ENCODE results near the gene TCF15.
"Not testable (repeated sequence)": the region's sequence is repeated elsewhere in the genome, so short reads cannot be mapped to it uniquely, and the experiment has no call there.

TCF15 gene

DNA sequence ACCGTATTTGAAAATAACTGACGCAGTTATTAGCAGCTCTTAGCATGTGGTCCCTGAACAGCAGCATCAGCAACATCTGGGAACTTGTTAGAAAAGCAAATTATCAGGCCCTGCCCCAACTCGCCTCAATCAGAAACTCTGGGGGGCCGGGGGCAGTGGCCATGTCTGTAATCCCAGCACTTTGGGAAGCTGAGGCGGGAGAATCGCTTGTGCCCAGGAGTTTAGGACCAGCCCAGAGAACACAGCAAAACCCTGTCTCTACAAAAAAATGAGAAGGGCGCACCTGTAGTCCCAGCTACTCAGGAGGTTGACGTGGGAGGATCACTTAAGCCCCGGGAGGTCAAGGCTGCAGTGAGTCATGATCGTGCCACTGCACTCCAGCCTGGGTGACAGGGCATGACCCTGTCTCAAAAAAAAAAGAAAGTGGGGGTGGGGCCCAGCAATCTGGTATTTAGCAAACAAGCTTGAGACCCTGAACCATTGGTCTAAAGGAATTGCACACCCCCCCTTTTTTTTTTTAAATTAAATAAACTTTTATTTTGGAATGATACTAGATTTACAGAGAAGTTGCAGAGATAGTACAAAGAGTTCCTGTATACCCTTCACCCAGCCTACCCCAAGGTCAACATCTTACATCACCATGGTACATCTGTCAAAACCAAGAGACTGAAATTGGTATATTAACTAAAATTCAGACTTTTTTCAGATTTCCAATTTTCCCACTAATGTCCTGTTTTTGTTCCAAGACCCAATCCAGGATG is 36.2 kb upstream of the TCF15 start:
- no peak for ATAC-seq
- H3K27ac Mint-ChIP-seq = no peak overlapping the region
- H3K9me3 Mint-ChIP-seq = no peaks in the 10 kb centered on the region
- peaks cover 37% of the 10 kb centered on the region for H3K36me3 Mint-ChIP-seq
- H3K4me1 Mint-ChIP-seq = peaks cover 29% of the 10 kb centered on the region
- no peak overlapping the region for H3K4me3 Mint-ChIP-seq
- DNase-seq (ENCODE audit: low spot score in 2 of 2) = no peak

DNA sequence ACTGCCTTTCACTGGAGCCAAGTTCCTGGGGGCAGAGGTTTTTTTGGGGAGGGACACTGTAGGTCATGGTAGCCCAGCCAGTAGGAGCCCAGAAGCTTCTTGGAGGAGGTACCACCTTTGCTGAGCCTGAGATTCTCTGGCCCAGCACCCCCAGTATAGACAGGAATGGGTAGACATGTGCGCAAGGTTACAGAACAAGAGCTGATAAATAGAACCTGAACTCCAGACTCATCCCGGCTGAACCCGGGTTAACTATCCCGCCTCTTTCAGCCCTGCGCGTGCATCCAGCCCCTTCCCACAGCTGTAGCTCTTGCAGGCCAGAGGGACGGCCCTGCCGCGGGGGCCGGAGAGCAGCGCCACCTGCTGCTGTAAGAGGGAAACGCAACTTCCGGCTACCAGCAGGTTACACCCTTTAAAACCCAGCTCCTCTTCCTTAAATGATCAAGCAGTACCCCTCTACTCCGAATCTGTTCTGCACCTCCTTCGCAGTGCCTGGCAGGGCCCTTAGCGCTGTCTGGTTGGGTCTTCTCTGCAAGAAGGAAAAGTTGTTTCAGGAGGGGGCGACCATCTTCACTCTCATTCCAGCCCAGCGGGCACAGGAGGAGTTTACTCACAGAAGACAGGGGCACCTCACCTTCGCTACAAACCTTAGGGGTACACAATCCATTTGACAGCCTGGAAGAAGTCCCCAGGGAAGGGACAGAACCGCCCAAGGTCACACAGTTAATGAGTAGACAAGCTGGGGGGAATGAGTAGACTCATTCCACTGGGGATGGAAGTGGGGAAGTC is 35.4 kb upstream of the TCF15 start:
- DNase-seq (ENCODE audit: low spot score in 2 of 2) = peak; percentile 81 to 89

DNA sequence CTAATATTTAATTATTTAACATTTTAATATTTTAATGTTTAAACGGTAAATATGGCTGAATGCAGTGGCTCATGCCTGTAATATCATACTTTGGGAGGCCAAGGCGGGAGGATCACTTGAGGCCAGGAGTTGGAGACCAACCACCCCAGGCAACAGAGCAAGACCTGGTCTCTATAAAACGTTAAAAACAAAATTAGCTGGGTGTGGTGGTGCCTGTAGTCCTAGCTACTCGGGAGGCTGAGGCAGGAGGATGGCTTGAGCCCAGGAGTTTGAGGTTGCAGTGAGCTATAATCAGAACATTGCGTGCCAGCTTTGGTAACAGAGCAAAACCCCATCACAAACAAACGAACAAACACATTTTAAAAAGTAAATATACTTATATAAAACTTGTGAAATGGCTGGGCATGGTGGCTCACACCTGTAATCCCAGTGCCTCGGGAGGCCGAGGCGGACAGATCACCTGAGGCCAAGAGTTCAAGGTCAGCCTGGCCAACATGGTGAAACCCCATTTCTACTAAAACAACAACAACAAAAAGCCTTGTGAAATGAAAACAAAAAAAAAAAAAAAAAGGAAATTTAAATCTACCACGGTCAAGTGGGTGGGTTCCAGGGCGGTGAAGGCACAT is 34.7 kb upstream of the TCF15 start:
- peaks cover 15% of the 10 kb centered on the region for H3K4me1 Mint-ChIP-seq

More for the DNA sequence above, 35.4 kb upstream of the TCF15 start:
- Mint-ChIP-seq H3K9me3 (no peaks in the 10 kb centered on the region), H3K36me3 (peaks cover 32% of the 10 kb centered on the region), H3K4me3 (no peak overlapping the region), H3K27ac (no peak overlapping the region), H3K4me1 (peaks cover 22% of the 10 kb centered on the region)
- peak; percentile 81 for ATAC-seq

DNA sequence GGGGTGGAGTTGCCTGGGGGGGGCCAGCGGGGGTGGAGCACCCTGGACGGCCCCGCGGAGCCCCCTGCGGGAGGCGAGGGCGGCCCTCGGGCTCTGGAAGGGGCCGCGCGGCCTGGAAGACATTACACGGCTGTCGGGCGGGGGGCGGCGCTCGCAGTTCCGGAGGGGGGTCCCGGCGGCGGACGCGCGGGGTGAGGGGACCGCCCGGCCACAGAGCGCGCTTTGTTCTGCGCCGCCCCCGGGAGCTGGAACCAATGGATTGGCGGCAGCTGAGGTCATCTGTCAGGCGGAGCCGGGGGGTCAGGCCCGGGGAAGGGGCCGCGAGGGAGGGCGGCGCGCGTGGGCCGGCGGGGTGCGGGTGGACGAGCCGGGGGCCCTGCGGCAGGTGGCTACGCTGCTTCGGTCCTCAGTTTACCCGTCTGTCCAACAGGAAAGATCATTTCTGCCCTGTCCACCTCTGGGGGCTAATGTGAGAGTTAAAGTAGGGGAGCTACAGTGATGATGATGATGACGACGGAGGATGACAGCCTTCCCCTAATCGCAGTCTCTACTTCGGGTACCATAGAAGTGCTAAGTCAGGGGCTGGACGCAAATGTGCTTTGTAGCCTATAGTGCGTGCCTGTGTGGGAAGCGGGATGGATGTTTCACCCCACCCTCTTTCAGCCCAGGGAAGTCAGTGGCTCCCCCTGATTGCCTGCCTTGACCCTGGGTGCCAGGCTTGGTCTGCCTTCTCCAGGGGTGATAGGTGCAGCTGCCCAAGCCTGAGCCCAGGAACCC is 32.5 kb upstream of the TCF15 start:
- DNase-seq (ENCODE audit: low spot score in 2 of 2) (no peak), ATAC-seq (no peak)
- peaks cover 3% of the 10 kb centered on the region for H3K36me3 Mint-ChIP-seq
- H3K4me1 Mint-ChIP-seq = peaks cover 14% of the 10 kb centered on the region
- H3K4me3 Mint-ChIP-seq = no peak overlapping the region
- no peak overlapping the region for H3K27ac Mint-ChIP-seq
- no peaks in the 10 kb centered on the region for H3K9me3 Mint-ChIP-seq

More for the DNA sequence above, 34.7 kb upstream of the TCF15 start:
- DNase-seq (ENCODE audit: low spot score in 2 of 2) = no peak
- Mint-ChIP-seq H3K36me3 (peaks cover 25% of the 10 kb centered on the region), H3K4me3 (no peak overlapping the region), H3K9me3 (no peaks in the 10 kb centered on the region), H3K27ac (no peak overlapping the region)
- ATAC-seq = no peak

DNA sequence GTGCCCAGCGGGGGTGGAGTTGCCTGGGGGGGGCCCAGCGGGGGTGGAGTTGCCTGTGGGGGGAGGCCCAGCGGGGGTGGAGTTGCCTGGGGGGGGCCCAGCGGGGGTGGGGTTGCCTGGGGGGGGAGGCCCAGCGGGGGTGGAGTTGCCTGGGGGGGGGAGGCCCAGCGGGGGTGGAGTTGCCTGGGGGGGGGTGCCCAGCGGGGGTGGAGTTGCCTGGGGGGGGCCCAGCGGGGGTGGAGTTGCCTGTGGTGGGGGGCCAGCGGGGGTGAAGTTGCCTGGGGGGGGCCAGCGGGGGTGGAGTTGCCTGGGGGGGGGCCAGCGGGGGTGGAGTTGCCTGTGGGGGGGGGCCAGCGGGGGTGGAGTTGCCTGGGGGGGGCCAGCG is 31.9 kb upstream of the TCF15 start:
- not testable (repeated sequence) for ATAC-seq; H3K36me3 Mint-ChIP-seq; DNase-seq (ENCODE audit: low spot score in 2 of 2); H3K9me3 Mint-ChIP-seq; H3K4me3 Mint-ChIP-seq; H3K27ac Mint-ChIP-seq
- H3K4me1 Mint-ChIP-seq = peaks cover 14% of the 10 kb centered on the region

DNA sequence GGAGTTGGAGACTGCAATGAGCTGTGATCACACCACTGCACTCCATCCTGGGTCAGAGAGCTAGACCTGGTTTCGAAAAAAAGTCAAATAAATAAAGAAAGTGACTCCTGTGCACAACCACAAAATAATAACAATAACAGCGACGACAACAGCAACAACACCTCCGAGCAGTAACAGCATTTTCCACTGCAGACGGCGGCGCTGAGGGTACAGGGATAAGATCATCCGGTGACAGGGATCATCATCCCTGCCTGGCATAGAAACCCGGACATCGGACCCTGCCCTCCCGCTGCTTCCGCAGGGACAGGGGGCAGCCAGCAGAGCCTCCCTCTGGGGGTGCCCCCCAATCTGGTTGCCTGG is 31.4 kb upstream of the TCF15 start:
- ATAC-seq = no peak
- H3K27ac Mint-ChIP-seq = peak overlapping the region; percentile 37

DNA sequence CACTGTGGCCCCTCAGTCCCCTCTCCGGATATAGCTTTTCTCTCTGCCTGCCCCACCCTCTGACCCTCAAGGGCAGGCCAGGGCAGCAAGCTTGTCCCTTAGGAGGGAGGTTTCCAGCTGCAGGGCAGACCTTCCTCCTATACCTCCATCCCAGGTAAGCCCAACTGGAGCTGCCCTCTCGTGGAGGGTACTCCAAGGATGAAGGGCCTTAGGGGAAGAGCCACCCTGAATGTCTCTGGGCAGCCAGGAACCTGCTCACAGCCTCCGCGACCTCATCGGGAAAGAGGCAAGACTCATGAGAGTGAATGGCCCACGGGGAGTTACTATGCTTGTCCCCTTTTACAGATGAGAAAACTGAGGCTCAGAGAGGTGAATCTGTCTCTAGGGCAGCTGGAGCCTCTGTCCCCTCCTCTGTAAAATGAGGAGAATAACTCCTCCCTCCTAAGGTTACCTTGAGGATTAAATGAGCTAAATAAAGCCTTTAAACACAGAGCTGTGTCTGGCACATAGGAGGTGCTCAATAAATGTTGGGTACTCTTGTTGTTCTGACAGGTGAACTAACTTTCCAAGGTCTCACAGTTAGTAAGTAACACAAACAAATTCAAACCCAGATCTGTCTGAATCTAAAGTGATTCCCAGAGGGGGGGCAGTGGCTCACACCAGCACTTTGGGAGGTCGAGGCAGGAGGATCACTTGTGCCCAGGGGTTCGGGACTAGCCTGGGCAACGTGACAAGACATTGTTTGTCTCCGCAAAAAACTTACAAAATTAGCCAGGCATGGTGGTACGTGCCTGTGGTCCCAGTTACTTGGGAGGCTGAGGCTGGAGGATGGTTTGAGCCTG is 30.8 kb upstream of the TCF15 start:
- Mint-ChIP-seq H3K4me3 (no peak overlapping the region), H3K27ac (peak overlapping the region; percentile 37)
- ATAC-seq = no peak

More for the DNA sequence above, 31.4 kb upstream of the TCF15 start:
- no peak overlapping the region for H3K4me3 Mint-ChIP-seq
- no peaks in the 10 kb centered on the region for H3K9me3 Mint-ChIP-seq
- H3K36me3 Mint-ChIP-seq = no peaks in the 10 kb centered on the region
- H3K4me1 Mint-ChIP-seq = peaks cover 14% of the 10 kb centered on the region
- no peak for DNase-seq (ENCODE audit: low spot score in 2 of 2)

DNA sequence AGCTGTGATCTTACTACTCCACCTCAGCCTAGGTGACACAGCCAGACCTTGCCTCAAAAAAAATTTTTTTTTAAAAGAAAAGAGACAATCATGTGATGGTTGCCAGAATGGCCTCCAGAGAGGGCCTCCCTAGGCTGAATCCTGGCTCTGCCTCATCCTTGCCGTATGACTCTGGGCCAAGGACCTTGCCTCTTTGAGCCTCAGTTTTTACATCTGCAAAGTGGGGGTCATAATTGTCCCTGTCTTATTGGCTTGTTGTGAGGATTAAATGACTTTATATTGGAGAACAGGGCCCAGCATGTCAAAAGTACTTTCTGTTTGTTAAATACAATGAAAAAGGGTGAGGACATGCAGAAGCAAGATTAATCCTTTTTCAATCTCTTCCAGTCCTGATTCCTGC is 28.5 kb upstream of the TCF15 start:
- H3K4me1 Mint-ChIP-seq = peaks cover 5% of the 10 kb centered on the region
- no peak overlapping the region for H3K27ac Mint-ChIP-seq
- DNase-seq (ENCODE audit: low spot score in 2 of 2) (no peak), ATAC-seq (no peak)
- H3K36me3 Mint-ChIP-seq = no peaks in the 10 kb centered on the region
- no peaks in the 10 kb centered on the region for H3K9me3 Mint-ChIP-seq
- no peak overlapping the region for H3K4me3 Mint-ChIP-seq

More for the DNA sequence above, 30.8 kb upstream of the TCF15 start:
- no peaks in the 10 kb centered on the region for H3K9me3 Mint-ChIP-seq
- no peak for DNase-seq (ENCODE audit: low spot score in 2 of 2)
- H3K4me1 Mint-ChIP-seq = peaks cover 13% of the 10 kb centered on the region
- no peaks in the 10 kb centered on the region for H3K36me3 Mint-ChIP-seq

DNA sequence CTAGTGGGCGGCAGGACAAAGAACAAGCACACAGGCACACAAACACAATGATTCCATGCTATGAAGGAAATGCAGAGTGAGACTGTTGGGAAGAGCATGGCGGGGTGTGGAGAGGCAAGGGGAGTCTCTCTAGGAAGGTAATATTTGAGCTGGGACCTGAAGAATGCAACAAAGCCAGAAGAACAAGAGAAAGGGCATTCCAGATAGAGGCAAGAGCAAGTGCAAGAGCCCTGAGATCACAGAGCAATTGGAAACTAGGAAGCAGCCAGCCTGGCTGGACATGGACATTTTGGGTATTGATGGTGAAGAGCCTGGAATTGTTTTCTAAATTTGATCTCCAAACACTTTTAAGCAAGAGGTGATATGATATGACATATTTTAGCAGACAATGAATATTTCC is 27.4 kb upstream of the TCF15 start:
- no peak for ATAC-seq
- Mint-ChIP-seq H3K9me3 (no peaks in the 10 kb centered on the region), H3K27ac (no peak overlapping the region)

DNA sequence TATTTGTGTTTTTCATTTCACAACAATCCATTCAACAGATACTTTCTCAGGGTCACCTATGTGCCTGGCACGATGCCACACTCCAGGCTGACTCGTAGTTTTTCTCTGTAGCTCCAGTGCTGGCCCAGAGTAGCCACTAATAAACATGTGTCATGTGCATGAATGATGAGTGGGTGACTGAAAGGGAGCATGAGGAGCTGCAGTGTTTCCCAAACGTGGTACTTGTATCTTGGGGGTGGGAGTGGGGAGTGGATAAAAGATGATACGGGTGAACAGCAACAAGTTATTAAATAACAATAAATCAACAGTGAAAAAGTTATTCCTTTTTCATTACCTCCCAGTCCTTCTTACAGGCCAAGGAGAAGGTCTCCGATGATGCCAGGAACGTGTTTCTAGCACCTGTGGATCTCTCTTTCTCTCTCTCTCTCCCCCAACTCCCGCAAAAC is 25.8 kb upstream of the TCF15 start:
- H3K36me3 Mint-ChIP-seq = no peaks in the 10 kb centered on the region
- no peak overlapping the region for H3K4me3 Mint-ChIP-seq
- DNase-seq (ENCODE audit: low spot score in 2 of 2) (no peak), ATAC-seq (no peak)
- H3K27ac Mint-ChIP-seq = no peak overlapping the region
- no peaks in the 10 kb centered on the region for H3K4me1 Mint-ChIP-seq
- H3K9me3 Mint-ChIP-seq = no peaks in the 10 kb centered on the region

More for the DNA sequence above, 27.4 kb upstream of the TCF15 start:
- Mint-ChIP-seq H3K4me1 (peaks cover 5% of the 10 kb centered on the region), H3K4me3 (no peak overlapping the region), H3K36me3 (no peaks in the 10 kb centered on the region)
- DNase-seq (ENCODE audit: low spot score in 2 of 2) = no peak

DNA sequence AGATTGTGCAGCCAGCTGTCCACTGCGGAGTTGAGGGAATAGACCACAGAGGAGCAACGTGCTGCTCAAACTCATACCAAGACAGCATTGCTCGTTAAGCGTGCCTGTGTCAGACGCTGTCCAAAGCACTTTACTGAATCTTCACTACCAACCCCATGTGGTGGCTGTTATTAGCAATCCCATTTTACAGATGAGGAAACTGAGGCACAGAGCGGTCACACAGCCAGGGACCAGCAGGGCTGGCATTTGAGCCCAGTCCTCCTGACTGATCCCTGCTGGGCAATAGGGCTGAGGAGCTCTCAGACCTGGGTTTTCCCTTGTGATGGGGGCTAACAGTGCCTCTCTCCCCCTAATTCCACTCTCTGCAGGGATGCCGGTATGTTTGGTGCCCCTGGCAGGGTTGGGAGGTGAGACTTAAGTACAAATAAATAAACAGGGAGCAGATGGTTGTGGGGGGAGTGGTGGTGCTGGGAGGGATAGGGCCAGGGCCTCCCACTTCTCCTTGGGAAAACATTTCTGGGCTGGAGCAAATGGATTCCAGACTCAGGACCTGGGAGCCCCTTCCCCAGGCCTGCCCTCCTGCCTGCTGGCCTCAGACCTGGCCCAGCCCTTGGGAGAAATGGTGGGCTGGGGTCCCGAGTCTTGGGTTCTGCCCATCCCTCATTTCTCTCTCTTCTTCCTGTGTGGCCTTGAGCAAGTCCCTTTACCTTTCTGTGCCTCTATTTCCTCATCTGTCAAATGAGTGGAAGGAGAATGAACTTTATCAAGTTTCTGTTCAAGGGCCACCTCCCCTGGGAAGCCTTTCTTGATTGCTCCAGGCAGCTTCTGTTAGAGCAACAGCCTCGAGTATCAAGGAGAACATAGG is 25.2 kb upstream of the TCF15 start:
- Mint-ChIP-seq H3K36me3 (no peaks in the 10 kb centered on the region), H3K27ac (no peak overlapping the region), H3K9me3 (no peaks in the 10 kb centered on the region), H3K4me1 (no peaks in the 10 kb centered on the region), H3K4me3 (no peak overlapping the region)
- ATAC-seq = no peak
- no peak for DNase-seq (ENCODE audit: low spot score in 2 of 2)

DNA sequence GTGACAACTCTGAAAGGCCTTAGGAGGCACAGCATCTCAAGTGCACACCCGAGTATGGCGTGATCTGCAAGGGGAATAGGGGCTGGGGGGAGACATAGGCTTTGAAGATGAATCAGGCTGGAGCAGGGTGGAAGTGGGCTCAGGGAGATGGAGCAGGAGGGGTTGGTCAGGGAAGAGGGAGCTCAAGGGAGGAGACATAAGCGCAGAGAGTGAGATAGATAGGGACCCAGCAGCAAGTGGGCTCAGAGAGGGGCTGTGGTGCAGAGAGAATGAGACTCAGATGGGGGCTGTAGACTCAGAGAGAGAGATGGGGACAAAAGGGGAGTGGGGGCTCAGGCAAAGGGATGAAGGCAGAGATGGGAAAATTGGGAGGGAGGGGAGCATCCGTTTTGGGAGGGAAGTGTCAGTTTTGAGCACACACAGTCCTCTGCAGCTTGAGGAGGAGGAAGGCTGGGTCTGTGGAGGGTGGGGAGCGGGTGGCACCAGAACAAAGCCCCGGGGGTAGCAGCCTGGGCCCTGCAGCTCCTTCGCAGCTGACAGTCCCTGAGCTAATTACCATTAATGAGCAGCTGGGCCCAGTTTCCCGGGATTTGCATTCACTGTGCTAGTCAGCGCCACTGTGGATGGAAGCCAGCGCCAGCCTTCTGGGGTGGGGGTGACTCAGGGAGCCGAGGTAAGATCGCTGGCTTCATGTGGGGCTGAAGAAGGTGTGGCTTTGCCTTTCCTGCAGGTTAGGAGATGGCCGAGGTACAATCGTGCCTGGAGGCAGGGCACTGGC is 24.2 kb upstream of the TCF15 start:
- Mint-ChIP-seq H3K36me3 (no peaks in the 10 kb centered on the region), H3K9me3 (no peaks in the 10 kb centered on the region), H3K4me3 (no peak overlapping the region), H3K4me1 (no peaks in the 10 kb centered on the region), H3K27ac (no peak overlapping the region)
- ATAC-seq (no peak), DNase-seq (ENCODE audit: low spot score in 2 of 2) (no peak)

DNA sequence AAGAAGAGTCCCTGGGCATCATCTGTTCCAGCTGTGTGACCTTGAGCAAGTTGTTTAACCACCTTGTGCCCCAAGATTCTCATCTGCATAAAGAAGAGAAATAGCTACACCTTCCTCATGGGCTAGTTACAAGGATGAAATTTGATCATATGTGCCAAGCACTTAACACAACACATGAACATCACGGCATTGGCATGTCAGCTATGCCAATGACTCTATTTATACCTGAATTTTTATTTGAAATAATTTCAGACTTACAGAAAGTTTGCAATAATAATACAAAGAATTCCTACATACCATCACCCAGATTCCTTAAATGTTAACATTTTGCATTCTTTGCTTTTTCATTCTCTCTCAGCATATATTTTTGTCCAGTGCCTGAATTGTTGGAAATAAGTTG is 21.0 kb upstream of the TCF15 start:
- H3K27ac Mint-ChIP-seq = no peak overlapping the region

More for the DNA sequence above, 21.0 kb upstream of the TCF15 start:
- H3K9me3 Mint-ChIP-seq = no peaks in the 10 kb centered on the region
- no peaks in the 10 kb centered on the region for H3K4me1 Mint-ChIP-seq
- DNase-seq (ENCODE audit: low spot score in 2 of 2) (no peak), ATAC-seq (no peak)
- H3K36me3 Mint-ChIP-seq = no peaks in the 10 kb centered on the region
- no peak overlapping the region for H3K4me3 Mint-ChIP-seq
